H4 (cell line): ENCODE results near the gene CCAR1. TPM values are rescaled to one million over a fixed set of nuclear protein-coding genes. Genes with fewer than 3 reads are reported as not detected.
A peak's percentile ranks its signal among the peaks of the same experiment; 100 is the strongest.
"Not testable (repeated sequence)": the region's sequence is repeated elsewhere in the genome, so short reads cannot be mapped to it uniquely, and the experiment has no call there.

Experiments
- DNase-seq: peaks from one replicate; pipeline ENCODE4 v3.0.0-alpha.2; 2015; ENCODE audit warnings: low spot score
- total RNA-seq: library from RNA; depleted of rRNA; stranded (reverse); fragments of >200 nt; shearing (Covaris generic); gene quantifications from 2 replicates; pipeline ENCODE4 v1.2.3, GENCODE V29; 2014

Gene CCAR1
- total RNA-seq, 1 experiment from 2014 or later, result 29.3 TPM

- DNase-seq, result no peak
Measured at GRCh38 chr10:68759967-68760366, 38.9 kb downstream of the CCAR1 start.

GRCh38 chr10:68767407-68767806 is 46.4 kb downstream of the CCAR1 start:
- not testable (repeated sequence) for DNase-seq

- no peak for DNase-seq
Measured at GRCh38 chr10:68781613-68782574, 60.9 kb downstream of the CCAR1 start.

- DNase-seq, result no peak
Measured at GRCh38 chr10:68784476-68784875, 63.4 kb downstream of the CCAR1 start.

GRCh38 chr10:68787813-68788212 is 66.8 kb downstream of the CCAR1 start:
- no peak for DNase-seq

- DNase-seq, result no peak
Measured at GRCh38 chr10:68790476-68790875, 69.4 kb downstream of the CCAR1 start.

GRCh38 chr10:68792115-68792514 is 71.1 kb downstream of the CCAR1 start:
- no peak for DNase-seq

- DNase-seq, result no peak
Measured at GRCh38 chr10:68795886-68796532, 75.0 kb downstream of the CCAR1 start.

- DNase-seq, result no peak
Measured at GRCh38 chr10:68796605-68797004, 75.6 kb downstream of the CCAR1 start.

- no peak for DNase-seq
Measured at GRCh38 chr10:68800211-68800610, 79.2 kb downstream of the CCAR1 start.

- DNase-seq, result no peak
Measured at GRCh38 chr10:68804692-68805091, 83.7 kb downstream of the CCAR1 start.

GRCh38 chr10:68810830-68811229 is 89.8 kb downstream of the CCAR1 start:
- not testable (repeated sequence) for DNase-seq

GRCh38 chr10:68811314-68812009 is 90.4 kb downstream of the CCAR1 start:
- no peak for DNase-seq

- no peak for DNase-seq
Measured at GRCh38 chr10:68812420-68812819, 91.4 kb downstream of the CCAR1 start.

- DNase-seq, result no peak
Measured at GRCh38 chr10:68813559-68813958, 92.5 kb downstream of the CCAR1 start.

- DNase-seq, result no peak
Measured at GRCh38 chr10:68816796-68817412, 95.9 kb downstream of the CCAR1 start.

- not testable (repeated sequence) for DNase-seq
Measured at GRCh38 chr10:68820359-68820758, 99.3 kb downstream of the CCAR1 start.

- DNase-seq, result not testable (repeated sequence)
Measured at GRCh38 chr10:68822626-68823025, 101.6 kb downstream of the CCAR1 start.

- peak; percentile 33 for DNase-seq
Measured at GRCh38 chr10:68826764-68827591, 105.9 kb downstream of the CCAR1 start, which contains the start of gene STOX1. TSS of gene STOX1 (plus strand) at chr10:68827531. CDS start at chr10:68827624, 93 bp downstream.

GRCh38 chr10:68827592-68827959 is 106.5 kb downstream of the CCAR1 start:
- not testable (repeated sequence) for DNase-seq

- DNase-seq, result not testable (repeated sequence)
Measured at GRCh38 chr10:68828083-68828601, 107.1 kb downstream of the CCAR1 start.
